Peyer's patch (tissue), 4 donors: ENCODE results near the gene MAP3K6. TPM values are rescaled to one million over a fixed set of nuclear protein-coding genes. Genes with fewer than 3 reads are reported as not detected.
"Not testable (repeated sequence)": the region's sequence is repeated elsewhere in the genome, so short reads cannot be mapped to it uniquely, and the experiment has no call there.

Experiments used
- DNase-seq, 3 donors: peaks; one replicate each; pipeline ENCODE4 v3.0.0-alpha.2; 2017 to 2019
- H3K27ac ChIP-seq, 4 donors: fragments of 200-600 bp; sonication (generic); one replicate each; pipeline ENCODE4 v1.5.1; 2016 to 2019
- H3K27me3 ChIP-seq, 2 donors: fragments of 200-600 bp; sonication (generic); one replicate each; pipeline ENCODE4 v1.5.1; 2019
- H3K36me3 ChIP-seq, 3 donors: fragments of 200-600 bp; sonication (generic); one replicate each; pipeline ENCODE4 v1.5.1; 2016 to 2019
- H3K4me1 ChIP-seq, 4 donors: fragments of 200-600 bp; sonication (generic); one replicate each; pipeline ENCODE4 v1.5.1; 2016 to 2019
- H3K4me3 ChIP-seq, 4 donors: fragments of 200-600 bp; sonication (generic); 1 replicate in 3 of 4; 2 replicates in 1 of 4; pipeline ENCODE4 v1.5.1; 2016 to 2019; ENCODE audit warnings: mild to moderate bottlenecking in 1 of 4
- H3K9me3 ChIP-seq, 4 donors: fragments of 200-600 bp; sonication (generic); one replicate each; pipeline ENCODE4 v1.5.1; 2016 to 2019; ENCODE audit warnings: mild to moderate bottlenecking in 1 of 4
- POLR2A ChIP-seq, 2 donors: fragments of 450-650 bp; IDR thresholded peaks; one replicate each; pipeline ENCODE4 v1.5.1; 2017; ENCODE audit warnings: antibody characterized with exemption in 2 of 2, mild to moderate bottlenecking in 2 of 2, moderate library complexity in 2 of 2
- total RNA-seq, 4 donors: library from RNA; depleted of rRNA; stranded (reverse); fragments of >200 nt; gene quantifications; one replicate each; pipeline ENCODE4 v1.1.0, GENCODE V29; 2016
- TF ChIP-seq, protein P1 (sequence below), 6 experiments: fragments of 450-650 bp in 4 of 6; fragments of 200-600 bp in 2 of 6; sonication (generic) in 1 of 6; IDR thresholded peaks; one replicate each; pipeline ENCODE4 v1.5.1; 2017 to 2019; ENCODE audit warnings: antibody characterized with exemption in 6 of 6, mild to moderate bottlenecking in 3 of 6, moderate library complexity in 1 of 6

MAP3K6 gene
- total RNA-seq, 4 donors from 2014 or later = 6.3 to 124 (median 34.1) TPM

DNA sequence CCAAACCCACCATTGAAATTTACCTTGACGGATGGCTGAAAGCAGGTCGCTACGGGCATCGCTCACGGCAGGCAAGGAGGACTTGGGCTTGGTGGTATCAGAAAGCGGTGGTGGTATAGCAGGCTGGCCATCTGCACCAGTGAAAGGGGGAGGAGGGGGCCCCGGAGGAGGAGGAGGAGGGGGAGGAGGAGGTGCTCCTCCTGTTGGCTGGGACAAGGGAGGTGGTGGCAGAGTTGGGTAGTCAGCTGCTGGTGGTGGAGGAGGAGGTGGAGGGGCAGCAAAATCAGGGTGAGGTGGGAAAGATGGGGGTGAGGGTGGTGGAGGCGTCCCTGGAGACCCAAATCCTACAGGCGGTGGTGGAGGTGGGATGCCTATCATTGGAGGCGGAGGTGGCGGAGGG lies 42.9 kb upstream of the MAP3K6 start:
- Histone ChIP-seq H3K4me3 (no peak overlapping the region), H3K27ac (no peak overlapping the region), H3K27me3 (no peaks in the 10 kb centered on the region), H3K4me1 (peaks cover 0 to 10% (median 3%) of the 10 kb centered on the region in 4 donors), H3K36me3 (peaks cover 0 to 88% (median 2%) of the 10 kb centered on the region in 3 donors), H3K9me3 (no peaks in the 10 kb centered on the region)
- peak in 1 of 3 donors; percentile 22 for DNase-seq
- TF ChIP-seq, protein P1, sequence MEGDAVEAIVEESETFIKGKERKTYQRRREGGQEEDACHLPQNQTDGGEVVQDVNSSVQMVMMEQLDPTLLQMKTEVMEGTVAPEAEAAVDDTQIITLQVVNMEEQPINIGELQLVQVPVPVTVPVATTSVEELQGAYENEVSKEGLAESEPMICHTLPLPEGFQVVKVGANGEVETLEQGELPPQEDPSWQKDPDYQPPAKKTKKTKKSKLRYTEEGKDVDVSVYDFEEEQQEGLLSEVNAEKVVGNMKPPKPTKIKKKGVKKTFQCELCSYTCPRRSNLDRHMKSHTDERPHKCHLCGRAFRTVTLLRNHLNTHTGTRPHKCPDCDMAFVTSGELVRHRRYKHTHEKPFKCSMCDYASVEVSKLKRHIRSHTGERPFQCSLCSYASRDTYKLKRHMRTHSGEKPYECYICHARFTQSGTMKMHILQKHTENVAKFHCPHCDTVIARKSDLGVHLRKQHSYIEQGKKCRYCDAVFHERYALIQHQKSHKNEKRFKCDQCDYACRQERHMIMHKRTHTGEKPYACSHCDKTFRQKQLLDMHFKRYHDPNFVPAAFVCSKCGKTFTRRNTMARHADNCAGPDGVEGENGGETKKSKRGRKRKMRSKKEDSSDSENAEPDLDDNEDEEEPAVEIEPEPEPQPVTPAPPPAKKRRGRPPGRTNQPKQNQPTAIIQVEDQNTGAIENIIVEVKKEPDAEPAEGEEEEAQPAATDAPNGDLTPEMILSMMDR (IDR thresholded peaks at IDR 0.05) = no peak
- no peak for TF ChIP-seq POLR2A (IDR thresholded peaks at IDR 0.05)

DNA sequence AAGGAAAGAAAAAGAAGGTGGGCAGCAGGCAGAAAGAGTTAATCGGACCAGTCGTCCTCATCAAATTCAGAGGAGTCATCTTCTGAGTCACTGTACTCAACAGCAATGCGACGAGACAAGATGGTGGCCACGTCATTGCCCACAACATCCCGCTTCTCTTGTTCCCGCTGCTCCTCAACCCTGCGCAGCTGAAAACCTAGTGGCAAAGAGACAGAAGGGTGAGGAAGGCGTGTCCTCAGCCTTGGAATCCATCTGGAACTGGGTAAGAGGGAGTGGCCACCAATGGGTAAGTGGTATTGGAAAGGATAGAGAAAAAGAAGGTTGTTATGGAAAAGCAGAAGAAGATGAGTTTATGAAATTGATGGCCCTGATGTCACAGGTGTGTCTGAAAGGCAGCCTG lies 41.4 kb upstream of the MAP3K6 start:
- H3K27ac ChIP-seq = no peak overlapping the region

DNA sequence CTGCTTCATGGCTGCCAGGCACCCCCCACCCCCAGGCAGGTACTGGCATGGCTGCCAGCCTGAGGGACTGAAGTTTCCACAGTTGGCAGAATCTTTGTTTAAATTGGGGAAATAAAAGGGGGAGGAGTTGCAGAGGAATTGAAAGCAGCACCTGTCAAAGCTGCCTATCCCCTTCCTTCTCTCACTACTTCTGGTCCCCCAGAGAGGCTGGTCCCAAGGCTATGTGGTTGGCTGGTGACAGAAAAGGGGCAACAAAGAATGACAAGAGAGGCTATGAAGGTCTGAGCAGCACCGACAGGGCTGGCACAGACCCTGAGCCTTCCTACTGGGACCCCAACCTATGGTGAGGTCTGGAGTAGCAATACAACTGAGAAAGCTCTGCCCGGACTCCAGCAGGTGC lies 40.0 kb upstream of the MAP3K6 start:
- H3K36me3 ChIP-seq = peaks cover 0 to 59% (median 0%) of the 10 kb centered on the region in 3 donors
- H3K4me3 ChIP-seq, H3K9me3 ChIP-seq, H3K27me3 ChIP-seq: not testable (repeated sequence)
- peak overlapping the region in 2 of 4 donors; percentile 0 to 25 for H3K27ac ChIP-seq
- H3K4me1 ChIP-seq = peaks cover 3 to 30% (median 21%) of the 10 kb centered on the region in 4 donors
- peak in 1 of 3 donors; percentile 35 for DNase-seq

More for the DNA sequence above, 41.4 kb upstream of the MAP3K6 start:
- no peaks in the 10 kb centered on the region for H3K27me3 ChIP-seq
- no peaks in the 10 kb centered on the region for H3K9me3 ChIP-seq
- H3K4me3 ChIP-seq = no peak overlapping the region
- H3K4me1 ChIP-seq = peaks cover 3 to 20% (median 12%) of the 10 kb centered on the region in 4 donors
- H3K36me3 ChIP-seq = peaks cover 0 to 72% (median 2%) of the 10 kb centered on the region in 3 donors
- TF ChIP-seq, protein P1 (IDR thresholded peaks at IDR 0.05) = no peak
- TF ChIP-seq POLR2A (IDR thresholded peaks at IDR 0.05) = no peak
- DNase-seq = peak in 1 of 3 donors; percentile 37

DNA sequence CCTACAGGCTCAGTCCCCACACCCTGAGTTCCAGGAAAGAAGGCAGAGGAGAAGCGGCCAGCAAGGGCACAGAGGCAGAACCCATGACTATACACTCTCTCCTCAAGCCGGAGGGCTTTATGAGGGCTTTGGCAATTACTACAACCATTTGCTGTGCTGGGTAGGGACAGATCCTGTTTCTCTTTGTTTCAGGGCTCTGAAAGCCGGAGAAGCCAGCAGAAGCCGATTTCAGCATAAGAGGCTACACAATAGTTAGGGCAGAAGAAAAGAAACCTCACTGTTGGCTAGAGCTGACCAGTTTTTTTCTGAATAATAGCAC lies 39.6 kb upstream of the MAP3K6 start:
- no peaks in the 10 kb centered on the region for H3K27me3 ChIP-seq
- H3K4me3 ChIP-seq = no peak overlapping the region
- H3K9me3 ChIP-seq = no peaks in the 10 kb centered on the region
- peaks cover 3 to 30% (median 21%) of the 10 kb centered on the region in 4 donors for H3K4me1 ChIP-seq
- peaks cover 0 to 54% (median 0%) of the 10 kb centered on the region in 3 donors for H3K36me3 ChIP-seq
- no peak for DNase-seq
- H3K27ac ChIP-seq = peak overlapping the region in 2 of 4 donors; percentile 0 to 25
- no peak for TF ChIP-seq POLR2A (IDR thresholded peaks at IDR 0.05)
- TF ChIP-seq, protein P1 (IDR thresholded peaks at IDR 0.05) = no peak

DNA sequence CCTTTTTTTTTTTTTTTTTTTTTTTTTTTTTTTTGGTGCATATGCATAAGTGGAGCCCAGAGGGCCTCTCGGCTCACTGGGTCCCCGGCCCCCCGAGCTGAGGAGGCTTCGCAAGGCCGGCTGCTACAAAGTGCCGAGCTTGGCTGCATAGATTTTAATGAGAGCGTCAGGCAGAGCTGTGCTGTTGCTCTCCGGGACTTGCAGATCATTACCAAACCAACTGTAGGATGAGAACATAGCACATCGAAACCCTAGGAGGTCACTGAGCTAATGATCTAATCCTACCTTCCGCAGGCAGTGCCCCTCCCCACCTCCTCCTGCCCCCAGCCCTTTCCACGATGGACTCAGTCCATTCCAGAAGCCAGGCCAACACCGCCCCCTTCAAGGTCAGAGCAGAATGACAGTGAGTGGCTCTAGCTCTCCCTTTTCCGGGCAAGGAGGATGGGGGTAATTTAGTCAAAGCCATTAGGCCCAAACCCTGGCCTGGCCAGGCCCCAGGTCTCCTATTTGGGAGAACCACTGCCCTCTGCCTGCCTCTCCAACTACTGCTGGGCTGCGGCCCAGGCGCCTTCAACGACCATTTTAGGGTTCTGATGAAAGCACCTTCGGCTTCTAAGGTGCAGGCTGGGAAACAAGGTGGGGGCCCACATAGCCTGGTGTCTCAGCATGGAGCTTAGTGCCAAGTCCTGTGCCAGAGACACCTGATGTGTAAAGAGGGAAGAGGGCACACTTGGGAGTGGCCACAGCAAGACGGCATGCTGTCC lies 39.0 kb upstream of the MAP3K6 start:
- Histone ChIP-seq H3K27ac (peak overlapping the region in 2 of 4 donors; percentile 0 to 25), H3K36me3 (peaks cover 0 to 49% (median 0%) of the 10 kb centered on the region in 3 donors), H3K4me1 (peaks cover 3 to 30% (median 21%) of the 10 kb centered on the region in 4 donors)
- H3K27me3 ChIP-seq, H3K4me3 ChIP-seq, H3K9me3 ChIP-seq: not testable (repeated sequence)
- DNase-seq = peak in 1 of 3 donors; percentile 43

DNA sequence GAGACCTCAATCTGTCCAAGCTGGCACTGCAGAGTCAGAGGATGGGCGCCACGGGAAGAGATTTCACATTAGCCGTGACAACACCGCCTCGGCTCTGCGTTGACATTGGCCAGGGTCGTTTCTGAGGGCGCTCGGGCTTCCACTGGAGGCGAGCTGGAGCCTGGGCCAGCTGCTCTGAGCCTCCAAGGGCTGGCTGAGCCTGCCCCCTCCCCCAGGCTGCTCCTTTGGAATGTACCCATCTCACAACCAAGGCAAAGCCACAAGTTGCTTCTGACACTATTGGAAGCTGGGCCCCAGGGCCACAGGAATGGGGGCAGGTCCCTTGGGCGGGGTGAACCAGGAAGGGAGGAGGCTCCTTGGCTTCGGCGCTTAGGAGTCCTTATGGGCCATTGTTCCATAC lies 38.3 kb upstream of the MAP3K6 start:
- DNase-seq = peak in 1 of 3 donors; percentile 49
- TF ChIP-seq, protein P1 (IDR thresholded peaks at IDR 0.05) = no peak
- no peak for TF ChIP-seq POLR2A (IDR thresholded peaks at IDR 0.05)
- Histone ChIP-seq H3K36me3 (peaks cover 0 to 42% (median 0%) of the 10 kb centered on the region in 3 donors), H3K9me3 (no peaks in the 10 kb centered on the region), H3K27ac (peak overlapping the region in 3 of 4 donors; percentile 20 to 86 (median 61)), H3K4me1 (peaks cover 3 to 30% (median 21%) of the 10 kb centered on the region in 4 donors), H3K27me3 (no peaks in the 10 kb centered on the region), H3K4me3 (no peak overlapping the region)
